PFSK-1 (cell line): ENCODE data around the gene ENKD1.

Experiments
- POLR2AphosphoS5 ChIP-seq: IDR thresholded peaks from 2 replicates; pipeline ENCODE4 v1.6.1; 2012; ENCODE audit warnings: low read depth, mild to moderate bottlenecking, control low read depth, low read length, moderate library complexity
- TF ChIP-seq, protein P1 (sequence below), 2 experiments: IDR thresholded peaks; 2 replicates each; pipeline versions ENCODE4 v1.6.1 to v1.8.0; 2011 to 2012; ENCODE audit warnings: low read depth in 2 of 2, low read length in 2 of 2, control low read depth in 1 of 2, inconsistent platforms in 1 of 2, mild to moderate bottlenecking in 1 of 2, moderate library complexity in 1 of 2; ENCODE audit not compliant: insufficient read depth in 1 of 2

DNA sequence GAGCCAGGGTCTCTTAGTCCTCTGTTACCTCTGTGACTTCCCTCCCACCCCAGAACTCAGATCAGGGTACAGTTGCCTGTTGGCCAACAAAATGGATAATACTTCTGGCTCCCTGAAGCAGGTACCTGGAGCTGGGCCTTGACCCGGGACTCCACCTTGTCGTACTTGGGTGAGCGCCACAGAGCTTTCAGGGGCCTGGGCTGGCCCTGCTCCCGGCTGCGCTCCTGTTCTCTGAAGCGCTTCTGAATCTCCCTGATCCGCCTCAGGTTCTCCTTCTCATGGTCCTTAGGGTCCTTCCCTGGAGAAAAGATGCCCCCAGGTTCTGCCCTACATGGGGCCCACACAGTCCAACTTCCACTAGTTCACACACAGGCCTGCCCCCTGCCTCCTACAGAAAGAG lies 1.7 kb downstream of the ENKD1 start:
- no peak for TF ChIP-seq POLR2AphosphoS5
- TF ChIP-seq, protein P1, sequence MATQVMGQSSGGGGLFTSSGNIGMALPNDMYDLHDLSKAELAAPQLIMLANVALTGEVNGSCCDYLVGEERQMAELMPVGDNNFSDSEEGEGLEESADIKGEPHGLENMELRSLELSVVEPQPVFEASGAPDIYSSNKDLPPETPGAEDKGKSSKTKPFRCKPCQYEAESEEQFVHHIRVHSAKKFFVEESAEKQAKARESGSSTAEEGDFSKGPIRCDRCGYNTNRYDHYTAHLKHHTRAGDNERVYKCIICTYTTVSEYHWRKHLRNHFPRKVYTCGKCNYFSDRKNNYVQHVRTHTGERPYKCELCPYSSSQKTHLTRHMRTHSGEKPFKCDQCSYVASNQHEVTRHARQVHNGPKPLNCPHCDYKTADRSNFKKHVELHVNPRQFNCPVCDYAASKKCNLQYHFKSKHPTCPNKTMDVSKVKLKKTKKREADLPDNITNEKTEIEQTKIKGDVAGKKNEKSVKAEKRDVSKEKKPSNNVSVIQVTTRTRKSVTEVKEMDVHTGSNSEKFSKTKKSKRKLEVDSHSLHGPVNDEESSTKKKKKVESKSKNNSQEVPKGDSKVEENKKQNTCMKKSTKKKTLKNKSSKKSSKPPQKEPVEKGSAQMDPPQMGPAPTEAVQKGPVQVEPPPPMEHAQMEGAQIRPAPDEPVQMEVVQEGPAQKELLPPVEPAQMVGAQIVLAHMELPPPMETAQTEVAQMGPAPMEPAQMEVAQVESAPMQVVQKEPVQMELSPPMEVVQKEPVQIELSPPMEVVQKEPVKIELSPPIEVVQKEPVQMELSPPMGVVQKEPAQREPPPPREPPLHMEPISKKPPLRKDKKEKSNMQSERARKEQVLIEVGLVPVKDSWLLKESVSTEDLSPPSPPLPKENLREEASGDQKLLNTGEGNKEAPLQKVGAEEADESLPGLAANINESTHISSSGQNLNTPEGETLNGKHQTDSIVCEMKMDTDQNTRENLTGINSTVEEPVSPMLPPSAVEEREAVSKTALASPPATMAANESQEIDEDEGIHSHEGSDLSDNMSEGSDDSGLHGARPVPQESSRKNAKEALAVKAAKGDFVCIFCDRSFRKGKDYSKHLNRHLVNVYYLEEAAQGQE (IDR thresholded peaks at IDR 0.05; ENCODE audit: insufficient read depth in 1 of 2, low read depth in 2 of 2, low read length in 2 of 2): no peak
